ELR (cell line): Measurements from ENCODE around the gene CCDC171.
"Not testable (repeated sequence)": the region's sequence is repeated elsewhere in the genome, so short reads cannot be mapped to it uniquely, and the experiment has no call there.

ENCODE experiments used
- DNase-seq: peaks from one replicate; pipeline ENCODE4 v3.0.0-alpha.2; 2015; ENCODE audit warnings: low read depth

Gene CCDC171

GRCh38 chr9:15552636-15553527 lies at the start of gene CCDC171:
CCDC171 (plus strand) TSS chr9:15553043; CDS start chr9:15564089, 11,046 bp downstream.
- DNase-seq = peak; percentile 96

- no peak for DNase-seq
These were observed 46.9 kb upstream of the CCDC171 start for GRCh38 chr9:15505921-15506320.

GRCh38 chr9:15509931-15510788 lies 42.7 kb upstream of the CCDC171 start:
- peak; percentile 51 for DNase-seq

GRCh38 chr9:15510789-15511575 lies 41.9 kb upstream of the CCDC171 start, which contains the start of gene PSIP1:
PSIP1 (minus strand) TSS chr9:15510970; CDS start chr9:15510188, 782 bp downstream.
- DNase-seq = peak; percentile 85

GRCh38 chr9:15512204-15512603 lies 40.6 kb upstream of the CCDC171 start:
- DNase-seq = no peak

- no peak for DNase-seq
These were observed 40.0 kb upstream of the CCDC171 start for GRCh38 chr9:15512889-15513288.

GRCh38 chr9:15513335-15513734 lies 39.5 kb upstream of the CCDC171 start:
- DNase-seq = peak; percentile 57

GRCh38 chr9:15519831-15520230 lies 33.0 kb upstream of the CCDC171 start:
- no peak for DNase-seq

GRCh38 chr9:15521254-15521653 lies 31.6 kb upstream of the CCDC171 start:
- no peak for DNase-seq

- no peak for DNase-seq
These were observed 30.6 kb upstream of the CCDC171 start for GRCh38 chr9:15522130-15522755.

GRCh38 chr9:15524845-15525455 lies 27.9 kb upstream of the CCDC171 start:
- DNase-seq = no peak

- DNase-seq = no peak
These were observed 26.9 kb upstream of the CCDC171 start for GRCh38 chr9:15525958-15526357.

GRCh38 chr9:15527035-15527434 lies 25.8 kb upstream of the CCDC171 start:
- DNase-seq = not testable (repeated sequence)

- DNase-seq = no peak
These were observed 23.1 kb upstream of the CCDC171 start for GRCh38 chr9:15529566-15530324.

GRCh38 chr9:15531380-15531779 lies 21.5 kb upstream of the CCDC171 start:
- no peak for DNase-seq

- DNase-seq = no peak
These were observed 11.0 kb upstream of the CCDC171 start for GRCh38 chr9:15541872-15542271.

GRCh38 chr9:15542624-15543023 lies 10.2 kb upstream of the CCDC171 start:
- DNase-seq = no peak

GRCh38 chr9:15543047-15543813 lies 9.6 kb upstream of the CCDC171 start:
- DNase-seq = peak; percentile 36

- no peak for DNase-seq
These were observed 3.2 kb upstream of the CCDC171 start for GRCh38 chr9:15549611-15550010.

GRCh38 chr9:15553528-15553898 lies 670 bp downstream of the CCDC171 start:
- no peak for DNase-seq
